Measurements from ENCODE around the gene TRIM47.

GRCh38 chr17:75885431-75885830 lies 7.0 kb upstream of the TRIM47 start:
- TF ChIP-seq U2AF1 (optimal IDR thresholded peaks at IDR 0.05; ENCODE audit: low read depth, low read length) = no peak
- no peak for TF ChIP-seq RAD21 (CRISPR knock-in tag; IDR thresholded peaks at IDR 0.05)
- no peak for TF ChIP-seq MAFG (CRISPR knock-in tag; IDR thresholded peaks at IDR 0.05)
- TF ChIP-seq, protein P1, sequence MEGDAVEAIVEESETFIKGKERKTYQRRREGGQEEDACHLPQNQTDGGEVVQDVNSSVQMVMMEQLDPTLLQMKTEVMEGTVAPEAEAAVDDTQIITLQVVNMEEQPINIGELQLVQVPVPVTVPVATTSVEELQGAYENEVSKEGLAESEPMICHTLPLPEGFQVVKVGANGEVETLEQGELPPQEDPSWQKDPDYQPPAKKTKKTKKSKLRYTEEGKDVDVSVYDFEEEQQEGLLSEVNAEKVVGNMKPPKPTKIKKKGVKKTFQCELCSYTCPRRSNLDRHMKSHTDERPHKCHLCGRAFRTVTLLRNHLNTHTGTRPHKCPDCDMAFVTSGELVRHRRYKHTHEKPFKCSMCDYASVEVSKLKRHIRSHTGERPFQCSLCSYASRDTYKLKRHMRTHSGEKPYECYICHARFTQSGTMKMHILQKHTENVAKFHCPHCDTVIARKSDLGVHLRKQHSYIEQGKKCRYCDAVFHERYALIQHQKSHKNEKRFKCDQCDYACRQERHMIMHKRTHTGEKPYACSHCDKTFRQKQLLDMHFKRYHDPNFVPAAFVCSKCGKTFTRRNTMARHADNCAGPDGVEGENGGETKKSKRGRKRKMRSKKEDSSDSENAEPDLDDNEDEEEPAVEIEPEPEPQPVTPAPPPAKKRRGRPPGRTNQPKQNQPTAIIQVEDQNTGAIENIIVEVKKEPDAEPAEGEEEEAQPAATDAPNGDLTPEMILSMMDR (CRISPR knock-in tag; IDR thresholded peaks at IDR 0.05) = no peak
- no peak for TF ChIP-seq HOXA5 (CRISPR knock-in tag; IDR thresholded peaks at IDR 0.05)
- TF ChIP-seq USF2 (IDR thresholded peaks at IDR 0.05; ENCODE audit: low read depth, low read length) = no peak
- no peak for TF ChIP-seq USF2 (CRISPR knock-in tag; IDR thresholded peaks at IDR 0.05; ENCODE audit: borderline replicate concordance)
- no peak for TF ChIP-seq WIZ (CRISPR knock-in tag; IDR thresholded peaks at IDR 0.05)
- no peak for TF ChIP-seq ATF7 (IDR thresholded peaks at IDR 0.05)
- TF ChIP-seq ATF7 (CRISPR knock-in tag; IDR thresholded peaks at IDR 0.05) = no peak
- TF ChIP-seq ZNF619 (CRISPR knock-in tag; IDR thresholded peaks at IDR 0.05) = no peak

Data from HepG2 (cell line).